ENCODE measurements around the gene PAWR.
"Not testable (repeated sequence)": the region's sequence is repeated elsewhere in the genome, so short reads cannot be mapped to it uniquely, and the experiment has no call there.

Gene PAWR

GRCh38 chr12:79692860-79693577 is 2.3 kb upstream of the PAWR start:
- H3K36me3 ChIP-seq (replicated peaks) = no peaks in the 10 kb centered on the region
- DNase-seq (ENCODE audit: low spot score in 2 of 2) = no peak
- in situ Hi-C loops (cut with MboI; ENCODE audit: low sequenced_read_pairs) = no loop called here
- no peaks in the 10 kb centered on the region for H3K27me3 ChIP-seq (ENCODE audit: low read depth)
- no peaks in the 10 kb centered on the region for H3K9me3 ChIP-seq
- H3K4me1 ChIP-seq = peaks cover 18% of the 10 kb centered on the region
- H3K4me3 ChIP-seq = no peak overlapping the region

GRCh38 chr12:79691511-79692248 is 916 bp upstream of the PAWR start:
- no peaks in the 10 kb centered on the region for H3K27me3 ChIP-seq (ENCODE audit: low read depth)
- in situ Hi-C loops (cut with MboI; ENCODE audit: low sequenced_read_pairs) = no loop called here
- H3K4me1 ChIP-seq = peaks cover 19% of the 10 kb centered on the region
- peak overlapping the region; percentile 88 for H3K4me3 ChIP-seq
- no peaks in the 10 kb centered on the region for H3K36me3 ChIP-seq (replicated peaks)
- DNase-seq (ENCODE audit: low spot score in 2 of 2) = no peak
- no peaks in the 10 kb centered on the region for H3K9me3 ChIP-seq

- Histone ChIP-seq H3K36me3 (replicated peaks) (no peaks in the 10 kb centered on the region), H3K4me1 (peaks cover 32% of the 10 kb centered on the region), H3K4me3 (peak overlapping the region; percentile 88), H3K9me3 (no peaks in the 10 kb centered on the region), H3K27me3 (ENCODE audit: low read depth) (no peaks in the 10 kb centered on the region)
- no peak for DNase-seq (ENCODE audit: low spot score in 2 of 2)
- in situ Hi-C loops (cut with MboI; ENCODE audit: low sequenced_read_pairs) = no loop called here
These were observed 574 bp downstream of the PAWR start for GRCh38 chr12:79690142-79690637.

GRCh38 chr12:79689477-79690141 is 1.2 kb downstream of the PAWR start:
- Histone ChIP-seq H3K9me3 (no peaks in the 10 kb centered on the region), H3K4me3 (peak overlapping the region; percentile 88), H3K27me3 (ENCODE audit: low read depth) (no peaks in the 10 kb centered on the region), H3K4me1 (peaks cover 38% of the 10 kb centered on the region), H3K36me3 (replicated peaks) (peaks cover 3% of the 10 kb centered on the region; the same call in 1 of the 2 replicates)
- in situ Hi-C loops (cut with MboI; ENCODE audit: low sequenced_read_pairs) = no loop called here
- peak; percentile 44 to 49 for DNase-seq (ENCODE audit: low spot score in 2 of 2)

GRCh38 chr12:79689061-79689476 is 1.7 kb downstream of the PAWR start:
- no peaks in the 10 kb centered on the region for H3K27me3 ChIP-seq (ENCODE audit: low read depth)

GRCh38 chr12:79688376-79689060 is 2.2 kb downstream of the PAWR start:
- H3K36me3 ChIP-seq (replicated peaks) = peaks cover 3% of the 10 kb centered on the region; the same call in 1 of the 2 replicates
- H3K4me3 ChIP-seq = peak overlapping the region; percentile 88
- in situ Hi-C loops (cut with MboI; ENCODE audit: low sequenced_read_pairs) = no loop called here
- peaks cover 39% of the 10 kb centered on the region for H3K4me1 ChIP-seq
- DNase-seq (ENCODE audit: low spot score in 2 of 2) = no peak
- no peaks in the 10 kb centered on the region for H3K27me3 ChIP-seq (ENCODE audit: low read depth)
- H3K9me3 ChIP-seq = no peaks in the 10 kb centered on the region

More at GRCh38 chr12:79689061-79689476, 1.7 kb downstream of the PAWR start:
- peaks cover 39% of the 10 kb centered on the region for H3K4me1 ChIP-seq
- H3K4me3 ChIP-seq = peak overlapping the region; percentile 88
- DNase-seq (ENCODE audit: low spot score in 2 of 2) = peak in 1 of 2 experiments; percentile 41
- in situ Hi-C loops (cut with MboI; ENCODE audit: low sequenced_read_pairs) = no loop called here
- no peaks in the 10 kb centered on the region for H3K9me3 ChIP-seq
- peaks cover 3% of the 10 kb centered on the region; the same call in 1 of the 2 replicates for H3K36me3 ChIP-seq (replicated peaks)

- Histone ChIP-seq H3K4me1 (peaks cover 38% of the 10 kb centered on the region), H3K36me3 (replicated peaks) (peaks cover 3% of the 10 kb centered on the region; the same call in 1 of the 2 replicates), H3K9me3 (no peaks in the 10 kb centered on the region), H3K27me3 (ENCODE audit: low read depth) (no peaks in the 10 kb centered on the region), H3K4me3 (peak overlapping the region; percentile 88)
- peak in 1 of 2 experiments; percentile 86 for DNase-seq (ENCODE audit: low spot score in 2 of 2)
- in situ Hi-C loops (cut with MboI; ENCODE audit: low sequenced_read_pairs) = no loop called here
These were observed 3.0 kb downstream of the PAWR start for GRCh38 chr12:79687711-79688260.

- H3K36me3 ChIP-seq (replicated peaks) = peaks cover 3% of the 10 kb centered on the region; the same call in 1 of the 2 replicates
- H3K27me3 ChIP-seq (ENCODE audit: low read depth) = no peaks in the 10 kb centered on the region
- no peak for DNase-seq (ENCODE audit: low spot score in 2 of 2)
- in situ Hi-C loops (cut with MboI; ENCODE audit: low sequenced_read_pairs) = no loop called here
- H3K4me1 ChIP-seq = peaks cover 37% of the 10 kb centered on the region
- H3K9me3 ChIP-seq = no peaks in the 10 kb centered on the region
- no peak overlapping the region; the same call in 1 of the 2 replicates for H3K4me3 ChIP-seq
These were observed 4.6 kb downstream of the PAWR start for GRCh38 chr12:79686171-79686570.

- no peak overlapping the region for H3K4me3 ChIP-seq
- no peaks in the 10 kb centered on the region for H3K27me3 ChIP-seq (ENCODE audit: low read depth)
- H3K4me1 ChIP-seq = peaks cover 43% of the 10 kb centered on the region
- in situ Hi-C loops (cut with MboI; ENCODE audit: low sequenced_read_pairs) = no loop called here
- H3K9me3 ChIP-seq = no peaks in the 10 kb centered on the region
- no peak for DNase-seq (ENCODE audit: low spot score in 2 of 2)
- peaks cover 3% of the 10 kb centered on the region; the same call in 1 of the 2 replicates for H3K36me3 ChIP-seq (replicated peaks)
These were observed 5.7 kb downstream of the PAWR start for GRCh38 chr12:79685068-79685467.

- H3K27me3 ChIP-seq (ENCODE audit: low read depth); H3K9me3 ChIP-seq; DNase-seq (ENCODE audit: low spot score in 2 of 2); H3K4me3 ChIP-seq; in situ Hi-C loops (cut with MboI; ENCODE audit: low sequenced_read_pairs); H3K36me3 ChIP-seq (replicated peaks): not testable (repeated sequence)
- H3K4me1 ChIP-seq = peaks cover 50% of the 10 kb centered on the region
These were observed 6.4 kb downstream of the PAWR start for GRCh38 chr12:79684338-79684737.

GRCh38 chr12:79682593-79682992 is 8.2 kb downstream of the PAWR start:
- in situ Hi-C loops (cut with MboI; ENCODE audit: low sequenced_read_pairs) = no loop called here
- no peaks in the 10 kb centered on the region for H3K9me3 ChIP-seq
- peaks cover 8% of the 10 kb centered on the region; the same call in 1 of the 2 replicates for H3K36me3 ChIP-seq (replicated peaks)
- no peak for DNase-seq (ENCODE audit: low spot score in 2 of 2)
- no peaks in the 10 kb centered on the region for H3K27me3 ChIP-seq (ENCODE audit: low read depth)
- no peak overlapping the region for H3K4me3 ChIP-seq
- peaks cover 62% of the 10 kb centered on the region for H3K4me1 ChIP-seq

- H3K27me3 ChIP-seq (ENCODE audit: low read depth) = no peaks in the 10 kb centered on the region
- no peak for DNase-seq (ENCODE audit: low spot score in 2 of 2)
- no peaks in the 10 kb centered on the region for H3K9me3 ChIP-seq
- peaks cover 8% of the 10 kb centered on the region; the same call in 1 of the 2 replicates for H3K36me3 ChIP-seq (replicated peaks)
- H3K4me1 ChIP-seq = peaks cover 55% of the 10 kb centered on the region
- in situ Hi-C loops (cut with MboI; ENCODE audit: low sequenced_read_pairs) = no loop called here
- no peak overlapping the region for H3K4me3 ChIP-seq
These were observed 9.7 kb downstream of the PAWR start for GRCh38 chr12:79681008-79681590.

Measured in HAP-1 (cell line).